Upper lobe of right lung (tissue), 1 donor: ENCODE measurements around the gene KRTAP10-12. TPM values are rescaled to one million over a fixed set of nuclear protein-coding genes. Genes with fewer than 3 reads are reported as not detected.
A peak's percentile ranks its signal among the peaks of the same experiment; 100 is the strongest.

Source experiments
- ATAC-seq: fragments of 200-7000 bp; cut with Tn5 transposase; one replicate; pipeline ENCODE4 v1.9.1; 2020; ENCODE audit warnings: mild to moderate bottlenecking, moderate library complexity
- DNase-seq: peaks from one replicate; pipeline ENCODE4 v3.0.0-alpha.2; 2020
- H3K27ac ChIP-seq: fragments of 200-600 bp; one replicate; pipeline ENCODE4 v1.8.0; 2022
- H3K27me3 ChIP-seq: fragments of 200-600 bp; one replicate; pipeline ENCODE4 v1.8.0; 2022; ENCODE audit warnings: mild to moderate bottlenecking
- H3K36me3 ChIP-seq: fragments of 200-600 bp; one replicate; pipeline ENCODE4 v1.8.0; 2022
- H3K4me1 ChIP-seq: fragments of 200-600 bp; one replicate; pipeline ENCODE4 v1.8.0; 2022
- H3K4me3 ChIP-seq: fragments of 200-600 bp; one replicate; pipeline ENCODE4 v1.8.0; 2022; ENCODE audit warnings: mild to moderate bottlenecking
- H3K9me3 ChIP-seq: fragments of 200-600 bp; one replicate; pipeline ENCODE4 v1.8.0; 2022
- intact Hi-C: fragments of 100-400 bp; cut with DNase I; formaldehyde crosslinking; loops from one replicate; pipeline ENCODE4 v1.11.0; 2022
- total RNA-seq: library from RNA; stranded (reverse); fragmentation: NEBNext Ultra II Directional; extraction: Animal tissue kit (Norgen Biotek cat#: 25700); gene quantifications from one replicate; pipeline ENCODE4 v1.2.1, GENCODE V29; 2021
- TF ChIP-seq, protein P1 (sequence below): fragments of 200-600 bp; IDR thresholded peaks from one replicate; pipeline ENCODE4 v1.8.0; 2022; ENCODE audit warnings: antibody characterized with exemption
- donor health status: DM: no; HTN: yes; CAD: no; lungs with severe emphysema.

Gene KRTAP10-12
- total RNA-seq, 1 donor from 2014 or later: not detected

DNA sequence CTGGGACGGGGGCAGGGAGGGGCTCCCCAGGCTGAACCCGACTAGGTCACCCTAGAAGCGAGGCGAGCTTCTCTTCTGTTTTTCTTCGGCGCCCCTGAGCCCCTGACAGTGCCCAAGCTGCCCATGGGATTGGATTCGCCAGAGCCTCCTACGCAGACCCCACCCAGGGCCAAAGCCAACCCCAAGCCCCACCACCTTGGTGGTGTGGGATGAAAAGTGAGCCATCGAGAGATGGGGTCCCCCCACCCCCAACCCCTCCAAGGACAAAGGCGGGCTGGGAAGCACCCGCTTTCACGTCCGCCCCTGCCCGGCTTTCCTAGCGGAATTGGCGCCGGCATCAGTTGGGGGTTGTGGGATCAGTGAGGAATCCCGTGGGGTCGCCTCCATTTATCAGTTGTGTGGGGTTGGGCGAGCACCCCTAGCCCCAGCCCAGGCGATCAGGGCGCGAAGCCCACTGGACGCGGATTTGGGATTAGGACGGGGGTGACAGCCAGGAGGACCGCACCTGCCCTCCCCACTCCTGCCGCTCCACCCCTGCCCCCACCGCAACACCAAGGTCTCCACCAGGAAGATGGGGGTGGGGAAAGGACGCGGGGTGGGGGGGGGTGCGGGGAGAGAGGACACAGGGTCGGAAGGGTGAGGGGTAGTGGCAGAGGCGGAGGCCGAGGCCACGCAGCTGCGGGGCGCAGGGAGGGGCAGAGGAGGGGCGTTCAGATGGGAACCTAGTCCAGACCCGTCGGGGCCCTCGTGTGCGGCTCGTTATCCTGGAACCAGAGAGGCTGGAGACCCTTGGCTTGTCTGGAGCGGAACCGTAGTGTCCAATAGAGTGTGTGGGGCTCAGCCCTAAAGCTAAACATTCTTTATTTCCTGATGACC lies 10.0 kb downstream of the KRTAP10-12 start:
- no peak overlapping the region for H3K4me3 ChIP-seq
- DNase-seq (no peak), ATAC-seq (no peak)
- TF ChIP-seq, protein P1, sequence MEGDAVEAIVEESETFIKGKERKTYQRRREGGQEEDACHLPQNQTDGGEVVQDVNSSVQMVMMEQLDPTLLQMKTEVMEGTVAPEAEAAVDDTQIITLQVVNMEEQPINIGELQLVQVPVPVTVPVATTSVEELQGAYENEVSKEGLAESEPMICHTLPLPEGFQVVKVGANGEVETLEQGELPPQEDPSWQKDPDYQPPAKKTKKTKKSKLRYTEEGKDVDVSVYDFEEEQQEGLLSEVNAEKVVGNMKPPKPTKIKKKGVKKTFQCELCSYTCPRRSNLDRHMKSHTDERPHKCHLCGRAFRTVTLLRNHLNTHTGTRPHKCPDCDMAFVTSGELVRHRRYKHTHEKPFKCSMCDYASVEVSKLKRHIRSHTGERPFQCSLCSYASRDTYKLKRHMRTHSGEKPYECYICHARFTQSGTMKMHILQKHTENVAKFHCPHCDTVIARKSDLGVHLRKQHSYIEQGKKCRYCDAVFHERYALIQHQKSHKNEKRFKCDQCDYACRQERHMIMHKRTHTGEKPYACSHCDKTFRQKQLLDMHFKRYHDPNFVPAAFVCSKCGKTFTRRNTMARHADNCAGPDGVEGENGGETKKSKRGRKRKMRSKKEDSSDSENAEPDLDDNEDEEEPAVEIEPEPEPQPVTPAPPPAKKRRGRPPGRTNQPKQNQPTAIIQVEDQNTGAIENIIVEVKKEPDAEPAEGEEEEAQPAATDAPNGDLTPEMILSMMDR: no peak
- H3K4me1 ChIP-seq: peaks cover 8% of the 10 kb centered on the region
- no peaks in the 10 kb centered on the region for H3K36me3 ChIP-seq
- H3K9me3 ChIP-seq: no peaks in the 10 kb centered on the region
- intact Hi-C loops: no loop called here
- H3K27ac ChIP-seq: no peak overlapping the region
- peaks cover 78% of the 10 kb centered on the region for H3K27me3 ChIP-seq

DNA sequence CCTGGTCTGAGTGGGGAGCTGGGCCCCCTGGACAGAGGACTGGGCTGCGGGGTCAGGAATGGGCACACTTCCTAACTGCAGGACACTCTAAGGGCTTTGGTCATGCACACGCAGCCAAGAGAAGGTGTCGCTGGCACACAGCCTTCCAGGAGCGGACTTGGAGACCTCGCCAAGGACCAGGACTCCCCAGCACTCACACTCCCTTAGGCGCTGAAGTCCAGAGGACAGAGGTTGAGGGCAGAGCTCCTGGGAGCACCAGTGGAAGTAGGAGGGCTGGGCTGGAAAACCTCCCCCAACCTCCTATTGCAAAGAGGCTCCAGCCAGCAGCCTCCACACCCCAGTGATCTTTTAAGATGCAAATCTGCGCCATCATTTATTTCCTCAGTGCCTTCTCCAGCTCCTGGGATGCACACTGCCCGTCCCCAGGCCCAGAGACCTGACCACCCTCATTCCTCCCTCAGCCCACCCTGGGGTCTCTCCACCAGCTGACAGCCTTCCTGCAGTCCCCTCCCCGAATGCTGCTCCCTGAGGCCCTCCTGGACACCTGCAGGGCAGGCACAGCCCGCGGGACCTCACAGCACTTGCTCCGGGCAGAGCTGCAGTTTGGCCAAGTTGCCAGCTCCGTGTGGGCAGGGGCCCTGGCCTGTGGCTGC lies 11.4 kb downstream of the KRTAP10-12 start:
- Histone ChIP-seq H3K4me3 (no peak overlapping the region), H3K27ac (no peak overlapping the region), H3K36me3 (no peaks in the 10 kb centered on the region), H3K27me3 (peaks cover 80% of the 10 kb centered on the region), H3K9me3 (no peaks in the 10 kb centered on the region), H3K4me1 (peaks cover 8% of the 10 kb centered on the region)
- no peak for ATAC-seq
- TF ChIP-seq, protein P1: no peak
- no peak for DNase-seq
- intact Hi-C loops: no loop called here

DNA sequence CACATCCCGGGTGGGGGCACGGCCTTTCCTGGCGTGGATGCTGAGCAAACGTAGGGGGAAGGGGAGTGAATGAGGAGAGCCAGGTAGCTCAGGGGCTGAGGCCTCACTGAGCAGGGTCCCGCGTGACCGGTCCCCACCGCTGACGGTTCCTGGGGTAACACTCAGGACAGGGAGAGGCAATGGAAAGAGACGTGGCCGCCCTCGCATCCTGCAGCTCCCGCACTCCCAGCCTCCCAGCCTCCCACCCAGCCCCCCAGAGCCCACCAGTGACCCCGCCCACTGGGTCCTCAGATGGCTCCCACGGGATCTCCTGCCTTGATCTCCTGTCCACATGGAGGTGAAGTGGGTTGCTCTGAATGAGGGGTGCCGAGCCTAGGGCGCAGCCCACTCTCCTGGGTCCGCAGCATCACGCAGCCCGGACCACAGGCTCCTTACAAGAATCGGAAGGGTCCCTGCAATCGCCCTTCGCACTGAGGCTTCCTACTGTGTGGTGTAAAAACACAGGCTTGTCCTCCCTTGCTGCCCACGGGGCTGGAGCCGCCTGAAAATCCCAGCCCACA lies 12.0 kb downstream of the KRTAP10-12 start:
- Histone ChIP-seq H3K36me3 (no peaks in the 10 kb centered on the region), H3K4me3 (peak overlapping the region; percentile 8), H3K27ac (no peak overlapping the region), H3K9me3 (no peaks in the 10 kb centered on the region), H3K27me3 (peaks cover 80% of the 10 kb centered on the region), H3K4me1 (peaks cover 8% of the 10 kb centered on the region)
- intact Hi-C loops: no loop called here
- DNase-seq: peak; percentile 53
- peak; percentile 56 for ATAC-seq
- TF ChIP-seq, protein P1: no peak

DNA sequence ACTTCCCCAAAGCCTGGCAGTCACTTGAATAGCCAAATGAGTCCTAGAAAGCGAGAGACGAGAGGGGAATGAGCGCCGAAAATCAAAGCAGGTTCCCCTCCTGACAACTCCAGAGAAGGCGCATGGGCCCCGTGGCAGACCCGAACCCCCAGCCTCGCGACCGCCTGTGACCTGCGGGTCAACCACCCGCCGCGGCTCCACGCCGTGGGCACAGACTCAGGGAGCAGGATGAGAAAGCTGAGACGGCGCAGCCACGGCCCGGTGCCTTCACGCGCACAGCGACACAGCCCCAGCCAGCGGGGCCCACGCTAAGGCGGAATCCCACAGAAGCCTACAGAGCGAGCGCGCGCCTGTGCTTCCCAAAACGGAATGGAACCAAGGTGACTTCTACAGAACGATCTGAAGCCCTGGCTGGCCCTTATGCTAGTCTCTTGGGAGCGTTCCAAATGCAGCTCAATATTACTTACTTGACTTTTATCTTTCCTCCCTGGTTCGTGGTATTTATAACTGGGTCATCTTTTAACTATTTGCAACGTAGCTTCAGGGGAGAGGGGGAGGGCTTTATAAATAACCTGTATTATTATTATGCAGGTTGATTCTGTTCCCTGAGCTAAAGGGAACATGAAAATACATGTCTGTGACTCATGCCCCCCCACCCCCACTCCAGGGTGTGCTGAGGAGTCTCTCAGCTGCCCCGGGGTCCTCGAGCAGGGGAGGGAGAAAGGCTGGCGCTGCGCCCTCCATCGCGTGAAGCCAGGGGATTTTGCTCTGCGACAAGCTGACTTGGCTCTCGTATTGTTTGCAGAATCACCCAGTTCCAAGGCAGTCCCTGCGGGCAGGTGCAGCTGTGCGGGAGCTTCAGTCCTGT lies 12.7 kb downstream of the KRTAP10-12 start:
- intact Hi-C loops: no loop called here
- TF ChIP-seq, protein P1: no peak
- Histone ChIP-seq H3K27me3 (peaks cover 75% of the 10 kb centered on the region), H3K4me1 (peaks cover 8% of the 10 kb centered on the region), H3K9me3 (no peaks in the 10 kb centered on the region), H3K27ac (no peak overlapping the region), H3K4me3 (peak overlapping the region; percentile 8), H3K36me3 (no peaks in the 10 kb centered on the region)
- ATAC-seq (peak; percentile 53), DNase-seq (peak; percentile 70)

DNA sequence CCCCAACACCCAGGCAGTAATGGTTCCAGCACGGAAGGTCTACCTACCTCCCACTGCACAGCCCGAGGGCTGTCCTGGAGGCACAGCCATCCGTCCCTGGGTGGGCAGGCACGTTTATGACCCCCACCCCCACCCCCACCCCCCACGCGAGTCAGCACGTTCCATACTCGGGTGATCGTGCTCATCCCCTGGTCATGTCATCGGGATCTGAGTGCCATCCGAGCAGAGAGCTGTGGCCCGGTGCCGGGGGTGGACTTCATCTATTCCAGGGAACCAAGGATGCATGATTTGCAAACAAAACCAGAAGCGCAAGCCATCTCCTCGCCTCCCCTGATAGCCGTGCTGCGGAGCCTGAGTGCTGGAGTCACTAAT lies 13.3 kb downstream of the KRTAP10-12 start:
- TF ChIP-seq, protein P1: no peak
- peak; percentile 52 for DNase-seq
- Histone ChIP-seq H3K9me3 (no peaks in the 10 kb centered on the region), H3K27me3 (peaks cover 73% of the 10 kb centered on the region), H3K4me3 (no peak overlapping the region), H3K4me1 (peaks cover 8% of the 10 kb centered on the region), H3K36me3 (no peaks in the 10 kb centered on the region), H3K27ac (no peak overlapping the region)
- intact Hi-C loops: no loop called here
- ATAC-seq: no peak
